ENCODE data around the gene SOX8. TPM values are rescaled to one million over a fixed set of nuclear protein-coding genes. Genes with fewer than 3 reads are reported as not detected.

SOX8 gene
- total and polyA plus RNA-seq, 2 experiments from 2014 or later = 5.7 to 26.2 TPM

DNA sequence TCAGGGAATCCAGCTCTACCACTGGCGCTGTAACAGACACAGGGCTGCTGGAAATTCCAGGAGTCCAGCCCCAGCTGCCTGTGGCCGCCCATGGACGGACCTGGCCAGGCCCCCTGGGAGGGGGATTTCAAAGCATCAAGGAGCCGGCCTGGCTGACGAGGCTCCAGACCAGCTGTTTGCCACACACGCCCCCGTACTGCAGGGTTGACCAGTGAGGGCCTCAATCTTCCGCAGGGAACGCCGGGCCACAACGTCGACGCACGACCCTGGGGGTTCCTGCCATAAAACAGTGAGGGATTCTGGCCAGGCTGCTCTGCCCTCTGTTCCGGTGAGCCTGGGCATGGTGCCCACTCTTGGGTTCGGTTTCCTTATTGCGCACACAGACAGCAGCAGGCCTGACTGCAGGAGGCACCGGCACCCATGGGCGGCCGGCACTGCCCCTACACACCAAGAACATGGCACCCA, 14.5 kb upstream of the SOX8 start:
- DNase-seq (ENCODE audit: low spot score) (no peak), ATAC-seq (no peak)
- H3K9me2 ChIP-seq (ENCODE audit: insufficient read depth) = no peaks in the 10 kb centered on the region
- H2AFZ ChIP-seq = no peak overlapping the region
- Mint-ChIP-seq H3K27me3 (ENCODE audit: insufficient read depth, low read depth, poor library complexity) (peaks cover 22% of the 10 kb centered on the region), H3K27ac (no peak overlapping the region), H3K4me1 (peaks cover 11% of the 10 kb centered on the region), H3K9me3 (peaks cover 7% of the 10 kb centered on the region; the same call in 2 of the 3 replicates), H3K36me3 (ENCODE audit: low read depth) (peaks cover 6% of the 10 kb centered on the region; the same call in 1 of the 3 replicates), H3K4me3 (no peak overlapping the region)
- no peaks in the 10 kb centered on the region for H3K79me2 ChIP-seq (replicated peaks; ENCODE audit: insufficient read depth)
- no peak overlapping the region for H3K4me3 ChIP-seq
- peaks cover 8% of the 10 kb centered on the region for H3K27me3 ChIP-seq (ENCODE audit: insufficient read depth)
- no peak overlapping the region for H3K27ac ChIP-seq (ENCODE audit: low read depth)
- H3K4me2 ChIP-seq = no peak overlapping the region
- TF ChIP-seq JUNB (IDR thresholded peaks at IDR 0.05; ENCODE audit: unreplicated experiment) (no peak), CREB1 (CRISPR knock-in tag; IDR thresholded peaks at IDR 0.05; ENCODE audit: low read depth) (no peak), EZH2 (IDR thresholded peaks at IDR 0.05; ENCODE audit: low read depth, unreplicated experiment) (no peak), POLR2AphosphoS5 (IDR thresholded peaks at IDR 0.05; ENCODE audit: low read depth) (no peak), STAT1 (IDR thresholded peaks at IDR 0.05; ENCODE audit: unreplicated experiment) (no peak), EZH2phosphoT487 (IDR thresholded peaks at IDR 0.05; ENCODE audit: unreplicated experiment) (no peak), ZNF114 (CRISPR knock-in tag; IDR thresholded peaks at IDR 0.05) (no peak)
- TF ChIP-seq, protein P1, sequence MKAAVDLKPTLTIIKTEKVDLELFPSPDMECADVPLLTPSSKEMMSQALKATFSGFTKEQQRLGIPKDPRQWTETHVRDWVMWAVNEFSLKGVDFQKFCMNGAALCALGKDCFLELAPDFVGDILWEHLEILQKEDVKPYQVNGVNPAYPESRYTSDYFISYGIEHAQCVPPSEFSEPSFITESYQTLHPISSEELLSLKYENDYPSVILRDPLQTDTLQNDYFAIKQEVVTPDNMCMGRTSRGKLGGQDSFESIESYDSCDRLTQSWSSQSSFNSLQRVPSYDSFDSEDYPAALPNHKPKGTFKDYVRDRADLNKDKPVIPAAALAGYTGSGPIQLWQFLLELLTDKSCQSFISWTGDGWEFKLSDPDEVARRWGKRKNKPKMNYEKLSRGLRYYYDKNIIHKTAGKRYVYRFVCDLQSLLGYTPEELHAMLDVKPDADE (IDR thresholded peaks at IDR 0.05) = no peak
- TF ChIP-seq, protein P2, sequence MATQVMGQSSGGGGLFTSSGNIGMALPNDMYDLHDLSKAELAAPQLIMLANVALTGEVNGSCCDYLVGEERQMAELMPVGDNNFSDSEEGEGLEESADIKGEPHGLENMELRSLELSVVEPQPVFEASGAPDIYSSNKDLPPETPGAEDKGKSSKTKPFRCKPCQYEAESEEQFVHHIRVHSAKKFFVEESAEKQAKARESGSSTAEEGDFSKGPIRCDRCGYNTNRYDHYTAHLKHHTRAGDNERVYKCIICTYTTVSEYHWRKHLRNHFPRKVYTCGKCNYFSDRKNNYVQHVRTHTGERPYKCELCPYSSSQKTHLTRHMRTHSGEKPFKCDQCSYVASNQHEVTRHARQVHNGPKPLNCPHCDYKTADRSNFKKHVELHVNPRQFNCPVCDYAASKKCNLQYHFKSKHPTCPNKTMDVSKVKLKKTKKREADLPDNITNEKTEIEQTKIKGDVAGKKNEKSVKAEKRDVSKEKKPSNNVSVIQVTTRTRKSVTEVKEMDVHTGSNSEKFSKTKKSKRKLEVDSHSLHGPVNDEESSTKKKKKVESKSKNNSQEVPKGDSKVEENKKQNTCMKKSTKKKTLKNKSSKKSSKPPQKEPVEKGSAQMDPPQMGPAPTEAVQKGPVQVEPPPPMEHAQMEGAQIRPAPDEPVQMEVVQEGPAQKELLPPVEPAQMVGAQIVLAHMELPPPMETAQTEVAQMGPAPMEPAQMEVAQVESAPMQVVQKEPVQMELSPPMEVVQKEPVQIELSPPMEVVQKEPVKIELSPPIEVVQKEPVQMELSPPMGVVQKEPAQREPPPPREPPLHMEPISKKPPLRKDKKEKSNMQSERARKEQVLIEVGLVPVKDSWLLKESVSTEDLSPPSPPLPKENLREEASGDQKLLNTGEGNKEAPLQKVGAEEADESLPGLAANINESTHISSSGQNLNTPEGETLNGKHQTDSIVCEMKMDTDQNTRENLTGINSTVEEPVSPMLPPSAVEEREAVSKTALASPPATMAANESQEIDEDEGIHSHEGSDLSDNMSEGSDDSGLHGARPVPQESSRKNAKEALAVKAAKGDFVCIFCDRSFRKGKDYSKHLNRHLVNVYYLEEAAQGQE (IDR thresholded peaks at IDR 0.05; ENCODE audit: unreplicated experiment) = no peak
- TF ChIP-seq, protein P3, sequence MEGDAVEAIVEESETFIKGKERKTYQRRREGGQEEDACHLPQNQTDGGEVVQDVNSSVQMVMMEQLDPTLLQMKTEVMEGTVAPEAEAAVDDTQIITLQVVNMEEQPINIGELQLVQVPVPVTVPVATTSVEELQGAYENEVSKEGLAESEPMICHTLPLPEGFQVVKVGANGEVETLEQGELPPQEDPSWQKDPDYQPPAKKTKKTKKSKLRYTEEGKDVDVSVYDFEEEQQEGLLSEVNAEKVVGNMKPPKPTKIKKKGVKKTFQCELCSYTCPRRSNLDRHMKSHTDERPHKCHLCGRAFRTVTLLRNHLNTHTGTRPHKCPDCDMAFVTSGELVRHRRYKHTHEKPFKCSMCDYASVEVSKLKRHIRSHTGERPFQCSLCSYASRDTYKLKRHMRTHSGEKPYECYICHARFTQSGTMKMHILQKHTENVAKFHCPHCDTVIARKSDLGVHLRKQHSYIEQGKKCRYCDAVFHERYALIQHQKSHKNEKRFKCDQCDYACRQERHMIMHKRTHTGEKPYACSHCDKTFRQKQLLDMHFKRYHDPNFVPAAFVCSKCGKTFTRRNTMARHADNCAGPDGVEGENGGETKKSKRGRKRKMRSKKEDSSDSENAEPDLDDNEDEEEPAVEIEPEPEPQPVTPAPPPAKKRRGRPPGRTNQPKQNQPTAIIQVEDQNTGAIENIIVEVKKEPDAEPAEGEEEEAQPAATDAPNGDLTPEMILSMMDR (conservative IDR thresholded peaks at IDR 0.05; ENCODE audit: low read depth in 2 of 2) = no peak
- H3K36me3 ChIP-seq (ENCODE audit: insufficient read depth) = no peaks in the 10 kb centered on the region
- 0 out of 2 replicates have a peak, but pooled peaks cover 5% of the 10 kb centered on the region for H3F3A ChIP-seq (replicated peaks; ENCODE audit: low read depth)
- 0 out of 2 replicates have a peak, but pooled peaks cover 4% of the 10 kb centered on the region for H4K20me1 ChIP-seq (replicated peaks; ENCODE audit: insufficient read depth)
- peaks cover 4% of the 10 kb centered on the region; the same call in 1 of the 2 replicates for H3K4me1 ChIP-seq (ENCODE audit: insufficient read depth)
